NB4 (cell line): Measurements from ENCODE around the gene ZNF518A.

ENCODE experiments used
- DNase-seq: peaks from one replicate; pipeline ENCODE4 v3.0.0; 2010; ENCODE audit warnings: low read depth
- H3K4me3 ChIP-seq: one replicate; pipeline ENCODE4 v1.5.1; 2011; ENCODE audit warnings: mild to moderate bottlenecking, low read depth, low read length, moderate library complexity
- MYC ChIP-seq: IDR thresholded peaks from 2 replicates; pipeline ENCODE4 v1.6.1; 2011; ENCODE audit warnings: low read depth, low read length
- POLR2A ChIP-seq: IDR thresholded peaks from 2 replicates; pipeline ENCODE4 v1.6.1; 2011; ENCODE audit warnings: mild to moderate bottlenecking; ENCODE audit not compliant: insufficient read length; ENCODE audit errors: extremely low read depth
- TF ChIP-seq, protein P1 (sequence below): IDR thresholded peaks from 2 replicates; pipeline ENCODE4 v1.6.1; 2011; ENCODE audit warnings: low read depth, low read length
- TF ChIP-seq, protein P2 (sequence below): IDR thresholded peaks from one replicate; pipeline ENCODE4 v1.5.1; 2012; ENCODE audit warnings: low read depth, low read length

The ZNF518A gene

DNA sequence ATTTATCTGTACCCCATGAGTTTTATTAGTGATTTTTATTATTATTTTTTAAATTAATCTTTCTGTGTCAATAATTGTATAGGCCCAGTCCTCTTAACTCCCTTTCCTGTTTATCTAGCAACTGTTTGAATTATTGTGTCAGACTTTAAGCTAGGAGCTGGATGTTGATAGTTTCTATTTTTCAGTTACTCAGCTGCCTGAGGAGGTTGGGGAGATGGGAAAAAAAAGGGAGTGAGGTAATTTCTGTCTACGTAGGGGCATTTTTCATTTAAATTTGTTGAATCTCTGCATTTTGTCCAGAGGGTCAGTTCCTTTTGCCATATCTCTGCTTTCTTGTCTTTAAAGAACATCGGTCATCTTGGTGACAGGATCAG lies 5.0 kb upstream of the ZNF518A start:
- peak overlapping the region; percentile 63 for H3K4me3 ChIP-seq
- TF ChIP-seq MYC, result peak; percentile 25; the same call in 1 of the 2 replicates
- TF ChIP-seq, protein P1, sequence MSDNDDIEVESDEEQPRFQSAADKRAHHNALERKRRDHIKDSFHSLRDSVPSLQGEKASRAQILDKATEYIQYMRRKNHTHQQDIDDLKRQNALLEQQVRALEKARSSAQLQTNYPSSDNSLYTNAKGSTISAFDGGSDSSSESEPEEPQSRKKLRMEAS, result no peak
- DNase-seq, result peak; percentile 62

DNA sequence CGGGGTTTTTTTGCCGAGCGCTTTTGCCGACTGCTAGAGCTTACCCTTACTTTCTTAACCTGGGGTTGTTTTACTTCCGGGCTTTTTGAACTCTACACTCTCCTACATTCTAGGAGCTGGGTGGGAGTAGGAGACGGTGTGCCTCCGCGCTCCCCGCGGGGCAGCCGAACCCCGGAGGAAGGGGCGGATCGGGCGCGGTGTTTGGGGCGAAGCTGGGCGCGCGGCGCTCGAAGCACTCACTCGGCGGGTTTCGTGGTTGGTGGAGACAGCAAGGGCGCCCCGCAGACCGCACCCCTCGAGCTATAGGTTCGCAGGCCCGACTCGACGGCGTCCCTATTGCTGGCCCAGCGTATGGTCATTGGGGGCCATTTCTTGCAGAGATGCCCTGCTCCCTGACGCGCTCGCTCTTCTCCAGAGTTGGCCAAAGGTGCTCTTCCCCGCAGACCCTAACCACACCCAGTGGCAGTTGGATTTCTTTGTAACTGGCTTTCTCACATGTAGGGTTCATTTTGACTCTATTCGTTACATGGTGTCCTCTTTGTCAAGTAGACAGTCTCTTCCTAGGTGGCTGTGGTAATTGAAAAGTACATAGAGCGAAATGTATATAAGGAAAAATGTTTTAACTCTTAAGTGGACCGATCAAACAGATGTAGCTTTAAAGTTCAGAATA lies 364 bp downstream of the ZNF518A start:
- peak; percentile 95 for DNase-seq
- TF ChIP-seq, protein P2, sequence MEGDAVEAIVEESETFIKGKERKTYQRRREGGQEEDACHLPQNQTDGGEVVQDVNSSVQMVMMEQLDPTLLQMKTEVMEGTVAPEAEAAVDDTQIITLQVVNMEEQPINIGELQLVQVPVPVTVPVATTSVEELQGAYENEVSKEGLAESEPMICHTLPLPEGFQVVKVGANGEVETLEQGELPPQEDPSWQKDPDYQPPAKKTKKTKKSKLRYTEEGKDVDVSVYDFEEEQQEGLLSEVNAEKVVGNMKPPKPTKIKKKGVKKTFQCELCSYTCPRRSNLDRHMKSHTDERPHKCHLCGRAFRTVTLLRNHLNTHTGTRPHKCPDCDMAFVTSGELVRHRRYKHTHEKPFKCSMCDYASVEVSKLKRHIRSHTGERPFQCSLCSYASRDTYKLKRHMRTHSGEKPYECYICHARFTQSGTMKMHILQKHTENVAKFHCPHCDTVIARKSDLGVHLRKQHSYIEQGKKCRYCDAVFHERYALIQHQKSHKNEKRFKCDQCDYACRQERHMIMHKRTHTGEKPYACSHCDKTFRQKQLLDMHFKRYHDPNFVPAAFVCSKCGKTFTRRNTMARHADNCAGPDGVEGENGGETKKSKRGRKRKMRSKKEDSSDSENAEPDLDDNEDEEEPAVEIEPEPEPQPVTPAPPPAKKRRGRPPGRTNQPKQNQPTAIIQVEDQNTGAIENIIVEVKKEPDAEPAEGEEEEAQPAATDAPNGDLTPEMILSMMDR, result no peak
- TF ChIP-seq MYC (peak; percentile 77), POLR2A (peak; percentile 42)
- TF ChIP-seq, protein P1, result 0 out of 2 replicates have a peak, but pooled peaks have one; percentile 12
- peak overlapping the region; percentile 80 for H3K4me3 ChIP-seq

DNA sequence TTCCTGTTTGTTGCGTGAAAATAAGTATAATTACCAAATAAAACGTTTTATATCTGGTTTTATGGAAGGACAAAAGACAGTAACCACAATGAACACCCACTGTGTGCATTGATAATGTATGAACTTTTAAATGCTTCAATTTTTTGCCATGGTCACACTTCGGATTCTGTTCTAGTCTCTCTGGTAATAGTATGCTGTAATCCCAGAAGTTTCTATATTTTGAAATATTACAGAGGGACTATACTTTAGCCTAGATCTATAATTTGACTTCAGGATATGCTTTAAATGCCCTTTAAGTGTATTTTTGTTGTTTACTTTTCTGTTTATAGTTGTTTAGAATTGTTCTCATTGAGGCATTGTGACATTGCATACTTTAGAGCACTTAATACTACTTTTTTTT lies 1.5 kb downstream of the ZNF518A start:
- H3K4me3 ChIP-seq, result peak overlapping the region; percentile 80
- TF ChIP-seq POLR2A (no peak), MYC (no peak)
- TF ChIP-seq, protein P1, result no peak
- TF ChIP-seq, protein P2, result no peak
- DNase-seq, result no peak

DNA sequence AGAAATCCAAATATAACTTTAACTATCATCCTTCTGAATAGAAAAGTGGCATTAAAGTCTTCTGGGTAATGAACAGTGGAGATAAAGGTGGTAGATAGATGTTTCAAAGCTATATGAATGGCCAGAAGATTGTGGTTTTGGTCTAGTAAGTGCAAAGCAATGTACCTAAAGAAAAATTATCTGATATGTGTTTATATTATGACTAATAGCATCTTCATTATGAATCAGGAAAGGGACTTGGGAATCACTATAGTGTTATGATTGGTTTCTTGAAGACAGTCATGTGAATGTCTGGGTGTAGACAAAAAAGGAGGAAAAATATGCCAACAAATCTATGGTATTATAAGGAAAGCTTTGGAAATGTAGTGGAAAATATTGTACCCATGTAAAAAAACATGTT lies 3.0 kb downstream of the ZNF518A start:
- DNase-seq, result no peak
- no peak for TF ChIP-seq POLR2A
- TF ChIP-seq, protein P2, result no peak
- TF ChIP-seq, protein P1, result no peak
- TF ChIP-seq MYC, result no peak
- H3K4me3 ChIP-seq, result peak overlapping the region; percentile 80

DNA sequence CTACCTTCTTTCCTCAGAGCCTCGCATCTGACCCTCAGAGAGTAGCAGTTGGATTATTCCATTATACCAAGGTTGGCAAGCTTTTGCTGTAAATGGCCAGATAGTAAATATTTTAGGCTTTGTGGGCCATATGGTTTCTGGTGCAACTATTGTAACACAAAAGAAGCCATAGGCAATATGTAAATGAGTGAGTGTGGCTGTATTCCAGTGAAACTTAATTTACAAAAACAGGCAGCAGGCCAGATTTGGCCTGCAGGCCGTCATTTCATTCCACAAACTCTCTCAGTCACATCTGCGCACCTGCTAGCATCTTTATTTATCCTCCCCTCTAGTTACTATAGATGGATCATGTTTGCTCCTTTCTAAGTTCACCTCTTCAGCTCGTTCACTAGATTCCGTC lies 6.7 kb downstream of the ZNF518A start:
- TF ChIP-seq, protein P2, result no peak
- TF ChIP-seq, protein P1, result no peak
- no peak for TF ChIP-seq POLR2A
- TF ChIP-seq MYC, result no peak
- H3K4me3 ChIP-seq, result no peak overlapping the region
- no peak for DNase-seq

DNA sequence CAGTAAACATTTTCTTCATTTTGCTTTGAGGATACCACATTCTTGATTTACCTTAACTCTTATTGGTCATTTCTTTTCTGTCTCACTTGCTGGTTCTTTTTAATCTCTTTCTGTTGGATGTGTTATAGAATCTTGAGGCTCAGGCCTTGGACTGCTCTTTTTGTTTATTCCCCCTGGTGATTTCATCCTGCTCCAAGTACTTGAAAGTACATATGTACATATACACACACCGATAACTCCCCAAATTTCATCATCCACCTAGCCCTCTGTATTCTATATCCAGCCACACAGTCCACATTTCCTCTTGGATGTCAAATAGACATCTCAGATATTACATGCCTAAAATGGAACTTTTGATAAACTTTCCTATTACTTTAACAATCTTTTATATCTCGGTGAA lies 7.5 kb downstream of the ZNF518A start:
- TF ChIP-seq POLR2A (no peak), MYC (no peak)
- TF ChIP-seq, protein P1, result no peak
- TF ChIP-seq, protein P2, result no peak
- DNase-seq, result no peak
- H3K4me3 ChIP-seq, result no peak overlapping the region
